ENCODE data around the gene DENND1A. TPM values are rescaled to one million over a fixed set of nuclear protein-coding genes. Genes with fewer than 3 reads are reported as not detected.
A peak's percentile ranks its signal among the peaks of the same experiment; 100 is the strongest.

The DENND1A gene
- total RNA-seq, 4 donors from 2014 or later: 37.1 to 55.3 (median 50.0) TPM

DNA sequence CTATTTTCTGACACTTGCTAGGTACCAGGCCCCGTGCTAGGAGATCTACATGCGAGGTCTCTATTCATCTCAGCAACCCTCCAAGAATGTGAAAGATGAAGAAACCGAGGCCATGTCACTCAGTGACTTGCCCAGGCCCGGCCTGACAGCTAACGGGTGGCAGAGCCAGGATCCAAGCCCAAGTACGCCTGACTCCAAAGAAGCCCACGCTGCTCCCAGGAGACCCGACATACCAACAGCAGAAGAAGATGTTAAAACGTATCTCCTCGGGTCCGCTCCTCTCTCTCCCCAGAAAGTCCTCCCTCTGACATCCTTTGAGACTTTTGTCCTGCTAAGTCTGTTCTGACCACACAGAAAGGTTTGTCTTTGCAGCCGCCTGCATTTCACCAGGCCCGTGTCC, 508.7 kb downstream of the DENND1A start:
- H3K4me1 ChIP-seq: no peaks in the 10 kb centered on the region
- H3K9me3 ChIP-seq: no peaks in the 10 kb centered on the region
- peaks cover 0 to 41% (median 0%) of the 10 kb centered on the region in 3 donors for H3K36me3 ChIP-seq
- H3K27ac ChIP-seq: no peak overlapping the region
- H3K27me3 ChIP-seq: no peaks in the 10 kb centered on the region
- H3K4me3 ChIP-seq: no peak overlapping the region
- DNase-seq: peak in 1 of 3 donors; percentile 4
- TF ChIP-seq, protein P1, sequence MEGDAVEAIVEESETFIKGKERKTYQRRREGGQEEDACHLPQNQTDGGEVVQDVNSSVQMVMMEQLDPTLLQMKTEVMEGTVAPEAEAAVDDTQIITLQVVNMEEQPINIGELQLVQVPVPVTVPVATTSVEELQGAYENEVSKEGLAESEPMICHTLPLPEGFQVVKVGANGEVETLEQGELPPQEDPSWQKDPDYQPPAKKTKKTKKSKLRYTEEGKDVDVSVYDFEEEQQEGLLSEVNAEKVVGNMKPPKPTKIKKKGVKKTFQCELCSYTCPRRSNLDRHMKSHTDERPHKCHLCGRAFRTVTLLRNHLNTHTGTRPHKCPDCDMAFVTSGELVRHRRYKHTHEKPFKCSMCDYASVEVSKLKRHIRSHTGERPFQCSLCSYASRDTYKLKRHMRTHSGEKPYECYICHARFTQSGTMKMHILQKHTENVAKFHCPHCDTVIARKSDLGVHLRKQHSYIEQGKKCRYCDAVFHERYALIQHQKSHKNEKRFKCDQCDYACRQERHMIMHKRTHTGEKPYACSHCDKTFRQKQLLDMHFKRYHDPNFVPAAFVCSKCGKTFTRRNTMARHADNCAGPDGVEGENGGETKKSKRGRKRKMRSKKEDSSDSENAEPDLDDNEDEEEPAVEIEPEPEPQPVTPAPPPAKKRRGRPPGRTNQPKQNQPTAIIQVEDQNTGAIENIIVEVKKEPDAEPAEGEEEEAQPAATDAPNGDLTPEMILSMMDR (IDR thresholded peaks at IDR 0.05): no peak

GRCh38 chr9:123420592-123421111, 509.3 kb downstream of the DENND1A start:
- Histone ChIP-seq H3K4me3 (no peak overlapping the region), H3K9me3 (no peaks in the 10 kb centered on the region), H3K27ac (no peak overlapping the region), H3K4me1 (no peaks in the 10 kb centered on the region), H3K36me3 (peaks cover 0 to 41% (median 0%) of the 10 kb centered on the region in 3 donors), H3K27me3 (no peaks in the 10 kb centered on the region)
- TF ChIP-seq, protein P1 (IDR thresholded peaks at IDR 0.05): no peak
- no peak for TF ChIP-seq POLR2A (IDR thresholded peaks at IDR 0.05)
- DNase-seq: peak in 1 of 3 donors; percentile 36

DNA sequence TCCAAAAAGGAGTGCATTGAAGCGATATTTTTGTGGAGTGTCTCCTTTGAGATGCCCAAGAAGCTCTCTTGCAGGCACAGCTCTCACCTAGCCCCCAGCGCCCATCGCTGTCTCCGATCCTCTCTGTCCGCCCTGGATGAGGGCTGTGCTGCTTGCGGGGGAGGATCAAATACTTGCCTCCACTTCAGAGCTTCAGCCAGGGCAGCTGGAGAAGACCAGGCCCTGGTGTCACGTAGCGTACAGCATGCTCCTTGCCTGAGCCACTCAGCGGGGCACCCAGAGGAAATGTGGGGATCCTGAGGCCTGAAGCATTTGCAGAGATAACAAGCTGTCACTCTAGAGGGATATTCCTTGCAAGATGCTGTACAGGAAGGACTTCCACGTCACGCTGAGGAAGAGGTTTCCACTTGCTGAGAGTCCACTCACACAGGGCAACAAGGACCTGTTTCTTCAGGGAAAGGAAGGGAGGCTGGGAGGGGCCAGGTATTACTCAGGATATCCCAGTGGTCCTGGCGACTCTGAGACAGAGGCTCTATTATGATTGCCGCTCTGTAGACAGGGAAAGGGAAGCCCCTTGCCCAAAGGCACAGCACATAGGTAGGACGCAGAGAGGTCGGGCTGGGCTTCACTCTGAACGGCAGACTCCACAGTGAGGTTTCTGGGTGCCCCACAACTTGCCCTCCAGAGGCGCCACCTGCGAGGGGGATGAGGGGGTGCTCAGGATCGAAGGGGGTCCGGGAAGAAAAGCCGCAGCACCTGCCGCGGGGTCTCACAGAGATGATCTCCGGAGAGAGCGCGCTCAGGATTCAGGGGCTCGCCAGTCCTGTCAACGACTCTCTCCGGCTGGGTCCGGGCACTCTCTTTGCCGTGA, 510.0 kb downstream of the DENND1A start:
- TF ChIP-seq, protein P1 (IDR thresholded peaks at IDR 0.05): no peak
- TF ChIP-seq POLR2A (IDR thresholded peaks at IDR 0.05): no peak
- Histone ChIP-seq H3K4me3 (no peak overlapping the region), H3K4me1 (no peaks in the 10 kb centered on the region), H3K27me3 (no peaks in the 10 kb centered on the region), H3K36me3 (peaks cover 0 to 41% (median 0%) of the 10 kb centered on the region in 3 donors), H3K27ac (no peak overlapping the region), H3K9me3 (no peaks in the 10 kb centered on the region)
- peak in 2 of 3 donors; percentile 36 to 40 for DNase-seq

GRCh38 chr9:123419091-123419490, 510.8 kb downstream of the DENND1A start:
- no peak for TF ChIP-seq POLR2A (IDR thresholded peaks at IDR 0.05)
- TF ChIP-seq, protein P1 (IDR thresholded peaks at IDR 0.05): no peak

GRCh38 chr9:123418506-123418905, 511.4 kb downstream of the DENND1A start:
- Histone ChIP-seq H3K27ac (no peak overlapping the region), H3K4me1 (no peaks in the 10 kb centered on the region), H3K9me3 (no peaks in the 10 kb centered on the region), H3K27me3 (no peaks in the 10 kb centered on the region), H3K36me3 (peaks cover 0 to 36% (median 0%) of the 10 kb centered on the region in 3 donors), H3K4me3 (no peak overlapping the region)
- DNase-seq: peak in 2 of 3 donors; percentile 33 to 42
- TF ChIP-seq POLR2A (IDR thresholded peaks at IDR 0.05): no peak
- TF ChIP-seq, protein P1 (IDR thresholded peaks at IDR 0.05): no peak

More at GRCh38 chr9:123419091-123419490, 510.8 kb downstream of the DENND1A start:
- Histone ChIP-seq H3K36me3 (peaks cover 0 to 41% (median 0%) of the 10 kb centered on the region in 3 donors), H3K27ac (no peak overlapping the region), H3K4me3 (no peak overlapping the region), H3K27me3 (no peaks in the 10 kb centered on the region), H3K4me1 (no peaks in the 10 kb centered on the region), H3K9me3 (no peaks in the 10 kb centered on the region)
- peak in 2 of 3 donors; percentile 12 to 15 for DNase-seq
